Gastroesophageal sphincter (tissue), 4 donors: ENCODE data around the gene DDIT3. TPM values are rescaled to one million over a fixed set of nuclear protein-coding genes. Genes with fewer than 3 reads are reported as not detected.
"Not testable (repeated sequence)": the region's sequence is repeated elsewhere in the genome, so short reads cannot be mapped to it uniquely, and the experiment has no call there.

Experiments used
- ATAC-seq: fragments of 150-250 bp; one replicate; pipeline ENCODE4 v1.9.1; 2016; ENCODE audit warnings: mild to moderate bottlenecking, moderate library complexity
- H3K27ac ChIP-seq, 4 donors: fragments of 200-600 bp; sonication (generic) in 3 of 4; 1 replicate in 3 of 4; 2 replicates in 1 of 4; pipeline ENCODE4 v1.5.1; 2016 to 2019
- H3K27me3 ChIP-seq: fragments of 200-600 bp; sonication (generic); one replicate; pipeline ENCODE4 v1.5.1; 2019
- H3K36me3 ChIP-seq, 2 donors: fragments of 200-600 bp; sonication (generic); one replicate each; pipeline ENCODE4 v1.5.1; 2019; ENCODE audit warnings: control low read depth in 1 of 2
- H3K4me1 ChIP-seq, 3 donors: fragments of 200-600 bp; sonication (generic); 1 replicate in 2 of 3; 2 replicates in 1 of 3; pipeline ENCODE4 v1.5.1; 2016 to 2019; ENCODE audit warnings: control low read depth in 2 of 3
- H3K4me3 ChIP-seq, 2 donors: fragments of 200-600 bp; sonication (generic); one replicate each; pipeline ENCODE4 v1.5.1; 2019; ENCODE audit warnings: mild to moderate bottlenecking in 1 of 2, moderate library complexity in 1 of 2
- H3K9me3 ChIP-seq, 3 donors: fragments of 200-600 bp; sonication (generic); one replicate each; pipeline ENCODE4 v1.5.1; 2017 to 2019; ENCODE audit warnings: control low read depth in 2 of 3
- EP300 ChIP-seq: sonication (generic); formaldehyde crosslinking; IDR thresholded peaks from one replicate; pipeline ENCODE4 v1.6.1; 2017; ENCODE audit warnings: antibody characterized with exemption, mild to moderate bottlenecking
- POLR2A ChIP-seq, 2 donors: fragments of 450-650 bp; IDR thresholded peaks; one replicate each; pipeline ENCODE4 v1.6.1; 2017; ENCODE audit warnings: antibody characterized with exemption in 2 of 2, mild to moderate bottlenecking in 2 of 2, moderate library complexity in 1 of 2
- POLR2AphosphoS5 ChIP-seq: sonication (generic); formaldehyde crosslinking; IDR thresholded peaks from one replicate; pipeline ENCODE4 v1.6.1; 2017; ENCODE audit warnings: antibody characterized with exemption
- WGBS, 2 donors: methylation state at CpG; one replicate each; pipeline ENCODE4 v1.1.5; 2018; ENCODE audit warnings: low coverage in 1 of 2; 5-methylcytosine and 5-hydroxymethylcytosine counted together
- total RNA-seq, 4 donors: library from RNA; depleted of rRNA; stranded (reverse); fragments of >200 nt; gene quantifications; one replicate each; pipeline ENCODE4 v1.1.0, GENCODE V29; 2016
- TF ChIP-seq, protein P1 (sequence below), 4 experiments: fragments of 200-600 bp in 2 of 4; fragments of 450-650 bp in 2 of 4; sonication (generic) in 1 of 4; IDR thresholded peaks; one replicate each; pipeline ENCODE4 v1.5.1; 2017 to 2019; ENCODE audit warnings: antibody characterized with exemption in 4 of 4, mild to moderate bottlenecking in 2 of 4, moderate library complexity in 2 of 4

Gene DDIT3, protein sequence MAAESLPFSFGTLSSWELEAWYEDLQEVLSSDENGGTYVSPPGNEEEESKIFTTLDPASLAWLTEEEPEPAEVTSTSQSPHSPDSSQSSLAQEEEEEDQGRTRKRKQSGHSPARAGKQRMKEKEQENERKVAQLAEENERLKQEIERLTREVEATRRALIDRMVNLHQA
- total RNA-seq, result 10 to 100 TPM; 17.7 to 41.2 (median 36.5) TPM

DNA sequence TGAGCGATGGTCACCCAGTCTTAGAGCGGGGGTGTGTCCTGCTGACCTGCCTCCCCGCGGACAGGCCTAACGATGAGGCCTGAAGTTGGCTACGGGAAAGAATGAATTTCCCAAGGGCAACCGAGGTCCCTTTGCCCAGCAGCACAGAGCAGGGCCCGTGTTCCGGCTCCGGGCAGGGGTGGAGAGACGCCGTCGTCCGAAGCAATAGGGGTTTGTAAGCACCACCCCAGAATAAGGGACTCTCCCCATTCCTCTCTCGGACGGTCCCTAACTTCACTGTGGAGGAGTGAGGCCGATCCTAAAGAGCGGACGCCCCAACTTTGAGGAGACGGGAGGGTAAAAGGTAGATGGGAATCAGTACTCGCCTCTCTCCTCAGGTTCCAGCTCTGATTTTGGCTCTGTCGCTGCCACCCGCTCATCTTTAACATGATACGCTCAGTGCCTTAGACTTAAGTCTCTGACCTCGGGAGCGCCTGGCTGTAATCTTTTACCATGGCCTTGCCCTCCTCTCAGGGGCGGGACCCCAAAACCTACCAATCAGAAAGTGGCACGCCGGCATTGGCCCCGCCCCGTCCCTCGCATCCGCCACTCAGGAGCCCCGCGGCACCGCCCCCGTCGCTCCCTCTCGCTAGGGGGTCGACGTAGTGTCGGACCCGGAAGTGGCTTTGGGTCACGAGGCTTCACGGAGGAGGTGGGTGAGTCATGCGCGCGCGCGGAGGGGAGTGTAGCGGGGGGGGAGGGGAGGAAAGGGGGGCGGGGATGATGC, at the start of gene DDIT3:
TSS of gene DDIT3 (minus strand) at position 462 of the 766 bp plus-strand sequence. CDS start 3,108 bp downstream, outside the sequence.
- ATAC-seq, result peak; percentile 86
- Histone ChIP-seq H3K4me1 (peaks cover 5 to 78% (median 51%) of the 10 kb centered on the region in 3 donors), H3K4me3 (peak within 1 kb of the TSS; percentile 74 to 79), H3K27ac (peak within 1 kb of the TSS; percentile 97 to 99 (median 98)), H3K9me3 (no peaks in the 10 kb centered on the region), H3K36me3 (peaks cover 0 to 38% of the 10 kb centered on the region in 2 donors), H3K27me3 (no peaks in the 10 kb centered on the region)
- TF ChIP-seq POLR2AphosphoS5, result peak; percentile 100
- peak; percentile 98 to 99 for TF ChIP-seq POLR2A (IDR thresholded peaks at IDR 0.05)
- no peak for TF ChIP-seq EP300
- WGBS, 2 donors, result 0 to 4% methylated on average over 10 to 11 of the region's 52 CpGs

DNA sequence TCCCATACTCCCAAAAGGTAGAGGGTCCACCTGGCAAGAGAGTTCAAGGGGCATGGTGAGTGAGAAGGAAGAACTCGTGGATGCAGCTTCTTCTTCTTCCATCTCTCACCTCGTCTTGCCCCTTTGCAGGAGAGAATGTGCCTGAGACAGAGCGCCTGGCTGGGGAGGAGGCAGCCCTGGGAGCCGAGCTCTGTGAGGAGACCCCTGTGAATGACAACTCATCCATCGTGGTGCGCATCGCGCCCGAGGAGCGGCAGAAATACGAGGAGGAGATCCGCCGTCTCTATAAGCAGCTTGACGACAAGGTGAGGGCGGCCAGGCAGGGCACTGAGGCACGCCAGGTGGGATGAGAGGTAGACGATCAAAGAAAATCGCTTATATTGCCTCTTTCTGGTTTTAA, 49.5 kb upstream of the DDIT3 start:
- H3K4me1 ChIP-seq, result no peaks in the 10 kb centered on the region
- 74 to 82% methylated on average over 5 to 16 of the region's 18 CpGs for WGBS, 2 donors
- H3K9me3 ChIP-seq, result no peaks in the 10 kb centered on the region
- H3K4me3 ChIP-seq, result no peak overlapping the region
- H3K27ac ChIP-seq, result no peak overlapping the region
- no peak for TF ChIP-seq EP300
- no peak for TF ChIP-seq POLR2AphosphoS5
- TF ChIP-seq, protein P1, sequence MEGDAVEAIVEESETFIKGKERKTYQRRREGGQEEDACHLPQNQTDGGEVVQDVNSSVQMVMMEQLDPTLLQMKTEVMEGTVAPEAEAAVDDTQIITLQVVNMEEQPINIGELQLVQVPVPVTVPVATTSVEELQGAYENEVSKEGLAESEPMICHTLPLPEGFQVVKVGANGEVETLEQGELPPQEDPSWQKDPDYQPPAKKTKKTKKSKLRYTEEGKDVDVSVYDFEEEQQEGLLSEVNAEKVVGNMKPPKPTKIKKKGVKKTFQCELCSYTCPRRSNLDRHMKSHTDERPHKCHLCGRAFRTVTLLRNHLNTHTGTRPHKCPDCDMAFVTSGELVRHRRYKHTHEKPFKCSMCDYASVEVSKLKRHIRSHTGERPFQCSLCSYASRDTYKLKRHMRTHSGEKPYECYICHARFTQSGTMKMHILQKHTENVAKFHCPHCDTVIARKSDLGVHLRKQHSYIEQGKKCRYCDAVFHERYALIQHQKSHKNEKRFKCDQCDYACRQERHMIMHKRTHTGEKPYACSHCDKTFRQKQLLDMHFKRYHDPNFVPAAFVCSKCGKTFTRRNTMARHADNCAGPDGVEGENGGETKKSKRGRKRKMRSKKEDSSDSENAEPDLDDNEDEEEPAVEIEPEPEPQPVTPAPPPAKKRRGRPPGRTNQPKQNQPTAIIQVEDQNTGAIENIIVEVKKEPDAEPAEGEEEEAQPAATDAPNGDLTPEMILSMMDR (IDR thresholded peaks at IDR 0.05), result no peak
- TF ChIP-seq POLR2A (IDR thresholded peaks at IDR 0.05), result no peak
- no peak for ATAC-seq
- H3K36me3 ChIP-seq, result peaks cover 0 to 42% of the 10 kb centered on the region in 2 donors
- peaks cover 18% of the 10 kb centered on the region for H3K27me3 ChIP-seq

DNA sequence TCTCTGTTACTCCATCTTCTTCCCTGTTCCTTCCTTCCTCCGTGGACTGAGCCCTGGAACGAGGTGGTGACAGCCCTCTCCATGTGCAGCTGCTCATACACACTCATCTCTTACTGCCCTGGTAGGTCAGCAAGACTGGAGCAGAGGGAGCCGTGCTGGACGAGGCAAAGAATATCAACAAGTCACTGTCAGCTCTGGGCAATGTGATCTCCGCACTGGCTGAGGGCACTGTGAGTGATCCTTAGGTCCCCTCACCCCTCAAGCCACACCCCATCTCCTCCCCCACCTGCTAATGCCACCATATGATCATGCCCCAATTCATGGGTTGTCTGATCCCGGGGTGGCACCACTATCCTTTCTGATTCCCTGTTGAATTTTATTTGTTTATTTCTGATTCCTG, 48.5 kb upstream of the DDIT3 start:
- Histone ChIP-seq H3K27me3 (peaks cover 18% of the 10 kb centered on the region), H3K4me1 (no peaks in the 10 kb centered on the region), H3K27ac (no peak overlapping the region), H3K4me3 (no peak overlapping the region), H3K36me3 (peaks cover 0 to 42% of the 10 kb centered on the region in 2 donors), H3K9me3 (no peaks in the 10 kb centered on the region)
- ATAC-seq, result no peak
- TF ChIP-seq POLR2A (IDR thresholded peaks at IDR 0.05) (no peak), EP300 (no peak), POLR2AphosphoS5 (no peak)
- TF ChIP-seq, protein P1 (IDR thresholded peaks at IDR 0.05), result no peak
- 80 to 94% methylated on average over 1 to 2 of the region's 6 CpGs for WGBS, 2 donors

DNA sequence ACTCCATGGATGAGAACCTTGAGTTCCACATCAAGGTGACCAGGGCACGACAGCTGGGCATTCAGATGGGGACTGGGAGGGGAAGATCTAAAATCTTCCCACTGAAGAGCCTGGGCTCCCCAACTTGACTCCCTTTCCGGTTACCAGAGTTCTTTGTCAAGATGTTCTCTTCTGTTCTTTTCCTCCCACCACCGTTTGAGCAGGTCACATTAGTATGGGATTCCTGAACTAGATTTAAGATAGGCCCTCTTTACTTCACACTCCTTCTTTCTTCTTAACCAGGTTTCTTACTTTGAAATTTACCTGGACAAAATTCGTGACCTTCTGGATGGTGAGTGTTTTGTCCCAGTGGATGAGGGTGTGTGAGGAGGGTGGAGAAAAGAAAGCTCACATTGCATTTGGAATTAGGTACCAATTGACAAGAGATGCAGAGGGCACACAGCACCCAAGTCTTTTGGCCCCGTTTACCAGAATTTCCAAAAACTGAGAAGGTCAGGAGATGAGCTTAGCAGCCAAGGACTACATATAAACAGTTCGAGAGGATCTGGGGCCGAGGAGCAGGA, 43.9 kb upstream of the DDIT3 start:
- peaks cover 18% of the 10 kb centered on the region for H3K27me3 ChIP-seq
- no peak overlapping the region for H3K4me3 ChIP-seq
- WGBS, 2 donors, result 70 to 81% methylated on average over 6 to 7 of the region's 7 CpGs
- H3K9me3 ChIP-seq, result no peaks in the 10 kb centered on the region
- TF ChIP-seq EP300 (no peak), POLR2A (IDR thresholded peaks at IDR 0.05) (no peak), POLR2AphosphoS5 (no peak)
- TF ChIP-seq, protein P1 (IDR thresholded peaks at IDR 0.05), result no peak
- H3K36me3 ChIP-seq, result peaks cover 0 to 10% of the 10 kb centered on the region in 2 donors
- no peak overlapping the region for H3K27ac ChIP-seq
- H3K4me1 ChIP-seq, result no peaks in the 10 kb centered on the region
- no peak for ATAC-seq

DNA sequence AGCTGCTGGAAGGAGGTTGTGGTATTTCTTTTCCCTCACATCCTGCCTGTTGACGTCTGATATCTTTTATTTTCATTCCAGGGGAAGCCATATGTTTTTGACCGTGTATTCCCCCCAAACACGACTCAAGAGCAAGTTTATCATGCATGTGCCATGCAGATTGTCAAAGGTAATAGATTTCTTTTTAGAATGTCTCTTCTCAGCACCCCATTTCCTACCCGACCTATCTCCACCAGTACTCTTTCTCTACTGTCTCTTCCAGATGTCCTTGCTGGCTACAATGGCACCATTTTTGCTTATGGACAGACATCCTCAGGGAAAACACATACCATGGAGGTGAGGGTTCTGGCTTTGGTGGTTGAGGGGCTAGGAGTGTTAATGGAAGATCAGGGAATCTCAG, 43.0 kb upstream of the DDIT3 start:
- WGBS, 2 donors, result 58 to 75% methylated on average over 4 of the region's 4 CpGs
- H3K9me3 ChIP-seq, result no peaks in the 10 kb centered on the region
- H3K36me3 ChIP-seq, result peaks cover 0 to 1% of the 10 kb centered on the region in 2 donors
- no peak overlapping the region for H3K4me3 ChIP-seq
- no peaks in the 10 kb centered on the region for H3K4me1 ChIP-seq
- TF ChIP-seq POLR2A (IDR thresholded peaks at IDR 0.05) (no peak), POLR2AphosphoS5 (no peak), EP300 (no peak)
- TF ChIP-seq, protein P1 (IDR thresholded peaks at IDR 0.05), result no peak
- H3K27me3 ChIP-seq, result peaks cover 17% of the 10 kb centered on the region
- no peak overlapping the region for H3K27ac ChIP-seq
- no peak for ATAC-seq

DNA sequence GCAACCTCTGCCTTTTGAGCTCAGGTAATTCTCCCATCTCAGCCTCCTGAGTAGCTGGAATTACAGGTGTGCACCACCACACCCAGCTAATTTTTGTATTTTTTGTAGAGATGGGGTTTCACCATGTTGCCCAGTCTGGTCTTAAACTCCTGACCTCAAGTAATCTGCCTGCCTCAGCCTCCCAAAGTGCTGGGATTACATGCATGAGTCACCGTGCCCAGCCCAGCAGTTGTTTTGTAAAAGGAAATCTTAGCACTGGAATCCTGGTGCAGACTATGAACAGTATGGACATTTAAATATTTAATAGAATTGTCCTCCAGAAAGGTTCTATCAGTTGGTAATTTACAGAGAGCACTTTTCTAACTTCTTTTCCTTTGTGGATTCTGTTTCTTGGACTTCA, 40.8 kb upstream of the DDIT3 start:
- not testable (repeated sequence) for H3K4me3 ChIP-seq, H3K9me3 ChIP-seq, H3K27ac ChIP-seq, H3K27me3 ChIP-seq, H3K36me3 ChIP-seq, ATAC-seq, H3K4me1 ChIP-seq
- WGBS, 2 donors, result 36% methylated on average over 1 of the region's 1 CpG; no CpG with 5 or more reads in 1 of the 2 donors
